Tibial artery (tissue), 4 donors: ENCODE data around the gene ARHGAP11A.

Experiments
- DNase-seq, 2 donors: peaks; one replicate each; pipeline ENCODE4 v3.0.0-alpha.2; 2019
- H3K27ac ChIP-seq, 2 donors: fragments of 200-600 bp; sonication (generic) in 1 of 2; 1 replicate in 1 of 2; 2 replicates in 1 of 2; pipeline ENCODE4 v1.5.1; 2018 to 2019; ENCODE audit warnings: mild to moderate bottlenecking in 1 of 2
- H3K27me3 ChIP-seq, 2 donors: fragments of 200-600 bp; sonication (generic) in 1 of 2; one replicate each; pipeline versions ENCODE4 v1.5.1 to v1.6.0; 2016 to 2019
- H3K36me3 ChIP-seq, 3 donors: fragments of 200-600 bp; sonication (generic) in 2 of 3; one replicate each; pipeline ENCODE4 v1.5.1; 2016 to 2019; ENCODE audit warnings: mild to moderate bottlenecking in 2 of 3
- H3K4me1 ChIP-seq, 4 donors: fragments of 200-600 bp; sonication (generic) in 2 of 4; 1 replicate in 3 of 4; 2 replicates in 1 of 4; pipeline ENCODE4 v1.5.1; 2016 to 2019
- H3K4me3 ChIP-seq, 2 donors: fragments of 200-600 bp; sonication (generic) in 1 of 2; 1 replicate in 1 of 2; 2 replicates in 1 of 2; pipeline ENCODE4 v1.5.1; 2018 to 2019; ENCODE audit warnings: mild to moderate bottlenecking in 2 of 2
- H3K9me3 ChIP-seq, 3 donors: fragments of 200-600 bp; sonication (generic) in 1 of 3; one replicate each; pipeline ENCODE4 v1.5.1; 2016 to 2019
- CTCF ChIP-seq, 2 experiments: fragments of 200-600 bp in 1 of 2; fragments of 450-650 bp in 1 of 2; IDR thresholded peaks; one replicate each; pipeline ENCODE4 v1.5.1; 2017 to 2019; ENCODE audit warnings: antibody characterized with exemption in 2 of 2, mild to moderate bottlenecking in 1 of 2, moderate library complexity in 1 of 2
- intact Hi-C: fragments of 100-400 bp; cut with DNase I; formaldehyde crosslinking; loops from one replicate; pipeline ENCODE4 v1.15.0; 2023; ENCODE audit warnings: low total_unique reads

ARHGAP11A gene

GRCh38 chr15:32656091-32656490, 40.8 kb downstream of the ARHGAP11A start:
- Histone ChIP-seq H3K4me1 (peaks cover 0 to 30% (median 9%) of the 10 kb centered on the region in 4 donors), H3K27ac (no peak overlapping the region), H3K27me3 (no peaks in the 10 kb centered on the region), H3K4me3 (no peak overlapping the region), H3K36me3 (no peaks in the 10 kb centered on the region), H3K9me3 (no peaks in the 10 kb centered on the region)
- no peak for DNase-seq
- intact Hi-C loops, result no loop called here
- no peak for TF ChIP-seq CTCF (IDR thresholded peaks at IDR 0.05)

- Histone ChIP-seq H3K4me3 (no peak overlapping the region), H3K36me3 (no peaks in the 10 kb centered on the region), H3K27me3 (no peaks in the 10 kb centered on the region), H3K9me3 (no peaks in the 10 kb centered on the region), H3K27ac (no peak overlapping the region), H3K4me1 (peaks cover 0 to 30% (median 9%) of the 10 kb centered on the region in 4 donors)
- intact Hi-C loops, result no loop called here
- TF ChIP-seq CTCF (IDR thresholded peaks at IDR 0.05), result no peak
- DNase-seq, result no peak
Measured at GRCh38 chr15:32656496-32656895, 41.2 kb downstream of the ARHGAP11A start.

GRCh38 chr15:32657198-32657883, 42.0 kb downstream of the ARHGAP11A start:
- no peak overlapping the region for H3K27ac ChIP-seq
- no peaks in the 10 kb centered on the region for H3K27me3 ChIP-seq
- H3K9me3 ChIP-seq, result no peaks in the 10 kb centered on the region
- H3K4me1 ChIP-seq, result peaks cover 0 to 30% (median 9%) of the 10 kb centered on the region in 4 donors
- H3K4me3 ChIP-seq, result no peak overlapping the region
- DNase-seq, result no peak
- TF ChIP-seq CTCF (IDR thresholded peaks at IDR 0.05), result no peak
- intact Hi-C loops, result no loop called here
- H3K36me3 ChIP-seq, result no peaks in the 10 kb centered on the region

- TF ChIP-seq CTCF (IDR thresholded peaks at IDR 0.05), result no peak
- DNase-seq, result no peak
- H3K4me3 ChIP-seq, result no peak overlapping the region
- H3K36me3 ChIP-seq, result no peaks in the 10 kb centered on the region
- no peaks in the 10 kb centered on the region for H3K27me3 ChIP-seq
- H3K9me3 ChIP-seq, result no peaks in the 10 kb centered on the region
- H3K27ac ChIP-seq, result no peak overlapping the region
- H3K4me1 ChIP-seq, result peaks cover 0 to 30% (median 9%) of the 10 kb centered on the region in 4 donors
- intact Hi-C loops, result no loop called here
Measured at GRCh38 chr15:32657941-32658340, 42.6 kb downstream of the ARHGAP11A start.

GRCh38 chr15:32659340-32660155, 44.2 kb downstream of the ARHGAP11A start:
- peak; percentile 41 to 73 for DNase-seq
- peaks cover 0 to 30% (median 9%) of the 10 kb centered on the region in 4 donors for H3K4me1 ChIP-seq
- no peaks in the 10 kb centered on the region for H3K27me3 ChIP-seq
- no peaks in the 10 kb centered on the region for H3K36me3 ChIP-seq
- peak overlapping the region; percentile 39 to 47 for H3K27ac ChIP-seq
- peak; percentile 13 to 33 for TF ChIP-seq CTCF (IDR thresholded peaks at IDR 0.05)
- intact Hi-C loops, result loop anchor here (10.0 kb wide), 1 partner anchor 185 kb away; no protein-coding TSS in a partner anchor
- no peaks in the 10 kb centered on the region for H3K9me3 ChIP-seq
- H3K4me3 ChIP-seq, result no peak overlapping the region
